GM18517 (cell line): ENCODE measurements around the gene MCTS1.
"Not testable (repeated sequence)": the region's sequence is repeated elsewhere in the genome, so short reads cannot be mapped to it uniquely, and the experiment has no call there.

Experiments used
- ATAC-seq: cut with Tn5 transposase; IDR thresholded peaks from one replicate; pipeline ENCODE4 v1.9.1; 2021; ENCODE audit warnings: mild to moderate bottlenecking, moderate library complexity; ENCODE audit not compliant: unreplicated experiment

MCTS1 gene

DNA sequence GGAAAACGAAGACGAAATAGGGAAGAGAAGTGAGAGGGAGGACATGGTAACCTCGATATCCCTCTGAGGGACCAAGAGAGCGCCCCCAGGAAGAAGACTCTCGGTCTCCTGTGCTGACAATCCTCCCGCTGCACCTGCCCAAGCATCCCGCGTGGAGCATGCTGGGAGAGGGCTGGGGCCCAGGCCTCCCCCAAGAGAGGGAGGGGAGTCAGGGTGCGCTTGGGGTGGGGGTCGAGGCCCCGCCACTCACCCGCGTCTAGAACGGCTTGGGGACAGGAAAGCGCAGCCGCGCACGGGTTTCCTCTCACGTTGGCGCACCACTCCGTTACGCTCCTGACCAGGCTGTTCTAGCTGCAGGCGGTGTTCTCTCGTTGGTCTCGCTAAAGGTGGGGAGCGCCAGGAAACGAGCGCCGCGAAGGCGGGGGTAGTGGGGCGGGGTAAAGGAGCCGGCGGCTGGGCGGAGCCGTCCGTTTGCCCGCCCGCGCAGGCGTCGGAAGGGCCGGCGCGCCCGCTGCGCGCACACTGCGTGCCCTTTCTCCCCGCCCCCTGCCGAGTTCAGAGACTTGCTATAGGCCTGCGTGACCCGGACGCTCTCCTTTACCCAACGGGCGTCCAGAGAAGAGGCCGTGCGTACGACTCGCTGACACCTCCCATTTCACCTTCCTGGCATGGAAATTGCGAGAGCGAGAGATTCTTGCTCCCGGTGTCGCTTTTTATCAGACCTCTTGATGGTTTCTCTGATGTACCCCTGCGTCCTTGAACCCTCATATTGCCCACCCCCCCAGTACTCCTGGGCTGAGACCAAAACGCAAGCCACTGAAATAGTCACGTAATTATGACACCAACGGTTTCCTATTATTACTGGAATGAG is 26.0 kb downstream of the MCTS1 start, which contains the start of gene C1GALT1C1:
Gene C1GALT1C1 (minus strand): TSS at position 388 of the 871 bp plus-strand sequence. CDS start 2,888 bp downstream, outside the sequence.
- ATAC-seq, result peak; percentile 97

DNA sequence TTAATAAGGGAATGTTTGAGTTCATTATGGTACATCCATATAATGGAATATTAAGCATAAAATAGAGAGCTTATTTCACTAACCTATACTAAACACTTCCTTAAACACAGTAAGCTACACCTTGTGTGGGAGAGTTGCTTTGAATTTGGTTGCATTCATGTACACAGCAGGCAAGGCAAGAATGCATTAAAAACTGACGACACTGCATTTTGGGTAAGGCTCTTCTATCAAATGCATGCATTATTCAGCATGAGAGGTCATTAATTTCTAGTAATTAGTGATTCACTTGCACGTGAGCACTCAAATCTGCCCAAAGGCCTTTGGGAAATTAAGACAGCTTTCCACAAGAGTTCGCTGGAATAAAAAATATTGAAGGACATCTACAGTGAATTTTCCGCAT is 34.7 kb downstream of the MCTS1 start:
- no peak for ATAC-seq

DNA sequence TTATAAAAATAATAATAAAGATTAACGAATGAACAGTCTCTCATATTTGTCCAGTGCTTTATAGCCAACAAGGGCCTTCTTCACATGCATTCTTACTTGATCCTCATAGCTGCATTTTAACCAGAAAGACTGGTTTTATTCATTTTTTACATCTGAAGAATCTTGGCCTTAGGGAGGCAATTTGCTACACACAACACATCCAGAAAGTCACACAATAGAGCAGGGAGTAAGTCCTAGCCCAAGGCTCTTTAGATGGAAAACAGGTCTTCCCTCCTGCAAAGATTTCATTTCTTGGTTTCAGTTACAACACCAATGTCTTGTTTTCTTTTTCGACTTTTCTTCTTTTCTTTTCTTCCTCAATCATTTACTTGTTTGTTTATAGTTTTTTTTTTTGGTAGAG is 39.0 kb downstream of the MCTS1 start:
- no peak for ATAC-seq

DNA sequence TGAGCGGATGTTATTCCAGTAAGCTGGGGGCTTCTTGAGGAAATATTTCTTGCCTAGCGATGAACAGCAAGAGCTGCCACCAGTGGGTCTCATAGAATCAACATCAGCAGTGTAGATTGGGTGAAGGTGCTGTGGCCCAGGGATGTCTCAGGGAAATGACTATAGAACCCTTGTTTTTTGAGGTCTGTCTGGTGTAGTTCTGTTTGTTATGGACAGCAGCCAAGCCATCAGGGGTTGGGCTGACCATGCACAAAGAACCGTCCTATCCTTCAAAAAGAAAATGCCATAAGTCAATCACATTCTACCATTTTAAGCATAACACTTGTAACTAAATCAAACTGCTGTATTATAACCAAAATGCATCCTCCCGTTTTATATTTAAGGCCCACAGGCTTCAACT is 43.2 kb downstream of the MCTS1 start:
- ATAC-seq, result no peak

DNA sequence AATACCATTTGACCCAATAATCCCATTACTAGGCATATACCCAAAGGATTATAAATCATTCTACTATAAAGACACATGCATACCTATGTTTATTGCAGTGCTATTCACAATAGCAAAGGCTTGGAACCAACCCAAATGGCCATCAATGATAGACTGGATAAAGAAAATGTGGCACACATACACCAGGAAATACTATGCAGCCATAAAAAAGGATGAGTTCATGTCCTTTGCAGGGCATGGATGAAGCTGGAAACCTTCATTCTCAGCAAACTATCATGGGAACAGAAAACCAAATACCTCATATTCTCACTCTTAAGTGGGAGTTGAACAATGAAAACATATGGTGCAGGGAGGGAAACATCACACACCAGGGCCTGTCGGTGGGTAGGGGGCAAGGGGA is 48.4 kb downstream of the MCTS1 start:
- ATAC-seq, result not testable (repeated sequence)

DNA sequence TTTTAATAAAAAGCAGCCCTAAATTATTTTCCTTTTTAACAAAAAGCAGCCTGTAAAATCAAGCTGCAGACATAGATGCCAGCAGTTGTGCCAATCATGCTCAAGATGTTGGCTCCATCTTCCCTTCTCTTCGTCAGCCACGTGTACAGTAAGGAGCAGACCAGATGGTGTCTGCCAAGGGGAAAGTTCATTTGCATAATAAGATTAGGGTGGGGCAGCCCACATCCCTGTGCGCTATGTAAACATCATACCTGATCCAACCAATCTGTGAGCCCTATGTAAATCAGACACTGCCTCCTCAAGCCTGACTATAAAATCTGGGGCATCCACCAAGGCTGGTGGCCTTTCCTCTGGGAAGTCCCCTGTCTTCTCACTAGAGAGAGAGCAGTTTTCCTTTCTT is 49.1 kb downstream of the MCTS1 start:
- no peak for ATAC-seq

DNA sequence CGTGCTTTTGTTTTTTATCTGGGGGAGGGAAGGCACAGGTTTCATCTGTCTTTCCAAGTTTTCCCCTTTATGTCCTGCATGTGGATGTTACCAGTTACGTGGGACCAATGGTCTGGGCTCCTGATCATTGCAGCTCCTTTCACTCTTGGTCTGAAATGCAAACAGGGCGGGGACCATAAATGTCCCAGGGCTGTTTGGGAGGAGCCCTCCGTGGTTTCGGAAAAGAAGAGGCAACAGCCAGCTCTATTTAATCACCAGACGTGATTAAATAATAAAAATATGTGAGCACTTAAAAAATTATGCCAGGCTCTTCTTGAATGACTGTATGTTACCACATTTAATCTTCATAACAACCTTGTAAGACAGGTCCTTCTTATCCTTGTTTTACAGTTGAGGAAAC is 56.7 kb downstream of the MCTS1 start:
- no peak for ATAC-seq
